Natural killer cell treated with Interleukin-12 subunit alpha and Interleukin-12 subunit beta and Interleukin-15 and Interleukin-18, amount 100 ng/mL, for 72 hours (primary cell): Measurements from ENCODE around the gene DGKZ. TPM values are rescaled to one million over a fixed set of nuclear protein-coding genes. Genes with fewer than 3 reads are reported as not detected.

Experiments used
- ATAC-seq, 2 donors: fragments of 150-1000 bp; cut with Tn5 transposase in 1 of 2; sonication (Bioruptor Pico), chemical (Tn5 transposase) in 1 of 2; 2 replicates each; pipeline ENCODE4 v1.10.0; 2021
- DNase-seq: peaks from one replicate; pipeline ENCODE4 v3.0.0; 2022; ENCODE audit warnings: low spot score
- H3K27ac Mint-ChIP-seq, 2 donors: 1 replicate in 1 of 2; 2 replicates in 1 of 2; pipeline ENCODE4 v1.8.0; 2022; ENCODE audit warnings: mixed read lengths in 2 of 2, mild to moderate bottlenecking in 1 of 2, moderate library complexity in 1 of 2
- H3K27me3 Mint-ChIP-seq, 2 donors: 1 replicate in 1 of 2; 2 replicates in 1 of 2; pipeline ENCODE4 v1.8.0; 2022; ENCODE audit warnings: mixed read lengths in 2 of 2
- H3K36me3 Mint-ChIP-seq: one replicate; pipeline ENCODE4 v1.8.0; 2022; ENCODE audit warnings: mixed read lengths
- H3K4me1 Mint-ChIP-seq, 2 donors: 1 replicate in 1 of 2; 2 replicates in 1 of 2; pipeline ENCODE4 v1.8.0; 2022; ENCODE audit warnings: low read depth in 2 of 2, mixed read lengths in 2 of 2, mild to moderate bottlenecking in 1 of 2
- H3K4me3 Mint-ChIP-seq: one replicate; pipeline ENCODE4 v1.8.0; 2022; ENCODE audit warnings: mixed read lengths
- H3K9me3 Mint-ChIP-seq: 2 replicates; pipeline ENCODE4 v1.8.0; 2022; ENCODE audit warnings: mixed read lengths
- total RNA-seq, 2 donors: library from RNA; stranded (reverse); gene quantifications; one replicate each; pipeline ENCODE4 v1.2.3, GENCODE V29; 2022

DGKZ gene
- total RNA-seq, 2 donors from 2014 or later: 104 to 207 TPM

GRCh38 chr11:46426233-46426991 lies 79.1 kb downstream of the DGKZ start:
- no peaks in the 10 kb centered on the region for H3K27me3 Mint-ChIP-seq
- no peak for ATAC-seq
- peaks cover 1 to 4% of the 10 kb centered on the region in 2 donors for H3K4me1 Mint-ChIP-seq
- no peak for DNase-seq
- no peak overlapping the region for H3K27ac Mint-ChIP-seq
- H3K9me3 Mint-ChIP-seq: no peaks in the 10 kb centered on the region
- H3K36me3 Mint-ChIP-seq: peaks cover 9% of the 10 kb centered on the region
- H3K4me3 Mint-ChIP-seq: no peak overlapping the region

GRCh38 chr11:46427364-46427763 lies 80.1 kb downstream of the DGKZ start:
- no peak overlapping the region for H3K4me3 Mint-ChIP-seq
- ATAC-seq (no peak), DNase-seq (no peak)
- no peaks in the 10 kb centered on the region for H3K27me3 Mint-ChIP-seq
- no peaks in the 10 kb centered on the region for H3K9me3 Mint-ChIP-seq
- H3K27ac Mint-ChIP-seq: no peak overlapping the region
- peaks cover 2 to 4% of the 10 kb centered on the region in 2 donors for H3K4me1 Mint-ChIP-seq
- peaks cover 16% of the 10 kb centered on the region for H3K36me3 Mint-ChIP-seq

GRCh38 chr11:46429717-46430116 lies 82.5 kb downstream of the DGKZ start:
- peak overlapping the region in 1 of 2 donors; percentile 7 for H3K27ac Mint-ChIP-seq
- no peak for ATAC-seq
- peaks cover 16% of the 10 kb centered on the region for H3K36me3 Mint-ChIP-seq

More at GRCh38 chr11:46429717-46430116, 82.5 kb downstream of the DGKZ start:
- H3K4me1 Mint-ChIP-seq: peaks cover 2 to 4% of the 10 kb centered on the region in 2 donors
- no peaks in the 10 kb centered on the region for H3K27me3 Mint-ChIP-seq
- no peak for DNase-seq
- no peaks in the 10 kb centered on the region for H3K9me3 Mint-ChIP-seq
- H3K4me3 Mint-ChIP-seq: no peak overlapping the region

Other genes with a start within 250 kb of the DGKZ start
- gene PHF21A, start 226.0 kb upstream of the DGKZ start, total RNA-seq: 10 to 100 TPM; 50.3 to 64.3 TPM
- not detected for gene CREB3L1, start 69.8 kb upstream of the DGKZ start, total RNA-seq
- 1 to 10 TPM; 1.4 to 4.0 TPM for gene MDK, start 34.2 kb downstream of the DGKZ start, total RNA-seq
- gene CHRM4, start 44.3 kb downstream of the DGKZ start, total RNA-seq: under 1 TPM; 0.75 to 0.81 TPM
- gene AMBRA1, start 246.6 kb downstream of the DGKZ start, total RNA-seq: 10 to 100 TPM; 50.7 to 72.4 TPM